SK-N-SH (cell line): ENCODE data around the gene EDEM2. TPM values are rescaled to one million over a fixed set of nuclear protein-coding genes. Genes with fewer than 3 reads are reported as not detected.
A peak's percentile ranks its signal among the peaks of the same experiment; 100 is the strongest.

Source experiments
- CTCF ChIA-PET: fragments of 300-600, 350-600 bp; formaldehyde crosslinking; extraction: SDS; loops from one replicate; lab custom pipeline; 2021; lab: Yijun Ruan, JAX
- POLR2A ChIA-PET: fragments of 350-600 bp; sonication (Branson Sonifier 250); formaldehyde crosslinking; extraction: SDS; loops from one replicate; lab custom pipeline; 2020; ENCODE audit warnings: antibody characterized with exemption, inconsistent platforms; lab: Yijun Ruan, JAX
- DNase-seq: peaks from one replicate; pipeline ENCODE4 v3.0.0; 2012
- H2AFZ ChIP-seq: fragments of 200-600 bp; sonication (generic); 2 replicates; pipeline ENCODE4 v1.8.1; 2016; ENCODE audit warnings: antibody characterized with exemption, mild to moderate bottlenecking, low read depth
- H3F3A ChIP-seq: fragments of 200-600 bp; sonication (generic); replicated peaks from 2 replicates; pipeline ENCODE3; 2016; ENCODE audit warnings: antibody characterized with exemption, mild to moderate bottlenecking; ENCODE audit not compliant: insufficient read depth
- H3K27ac ChIP-seq, 2 experiments: fragments of 200-500 bp in 1 of 2; fragments of 200-600 bp in 1 of 2; sonication (Bioruptor generic) in 1 of 2; sonication (generic), shearing (Covaris generic) in 1 of 2; 2 replicates each; pipeline versions ENCODE4 v1.5.1 to v1.6.1; 2014 to 2016; ENCODE audit warnings: low read depth in 2 of 2, inconsistent platforms in 1 of 2, low read length in 1 of 2, mild to moderate bottlenecking in 1 of 2, mixed read lengths in 1 of 2
- H3K27me3 ChIP-seq: fragments of 200-600 bp; sonication (generic), shearing (Covaris generic); 2 replicates; pipeline ENCODE4 v1.6.1; 2016; ENCODE audit warnings: mixed run types; ENCODE audit not compliant: insufficient read depth
- H3K36me3 ChIP-seq, 2 experiments: fragments of 200-500 bp in 1 of 2; fragments of 200-600 bp in 1 of 2; sonication (Bioruptor generic) in 1 of 2; sonication (generic) in 1 of 2; replicated peaks in 1 of 2; 2 replicates each; pipeline versions ENCODE3 to v1.5.1; 2014 to 2016; ENCODE audit warnings: low read length in 1 of 2, mild to moderate bottlenecking in 1 of 2; ENCODE audit not compliant: insufficient read depth in 2 of 2, control insufficient read depth in 1 of 2
- H3K4me1 ChIP-seq, 2 experiments: fragments of 200-500 bp in 1 of 2; fragments of 200-600 bp in 1 of 2; sonication (Bioruptor generic) in 1 of 2; sonication (generic), shearing (Covaris generic) in 1 of 2; 2 replicates each; pipeline versions ENCODE4 v1.5.1 to v1.6.1; 2014 to 2016; ENCODE audit warnings: low read depth in 1 of 2, low read length in 1 of 2, mixed run types in 1 of 2; ENCODE audit not compliant: insufficient read depth in 2 of 2, control insufficient read depth in 1 of 2
- H3K4me2 ChIP-seq: fragments of 200-600 bp; sonication (generic), shearing (Covaris generic); 2 replicates; pipeline ENCODE4 v1.6.1; 2017; ENCODE audit warnings: mixed run types
- H3K4me3 ChIP-seq, 2 experiments: fragments of 200-500 bp in 1 of 2; fragments of 200-600 bp in 1 of 2; sonication (Bioruptor generic) in 1 of 2; sonication (generic), shearing (Covaris generic) in 1 of 2; 2 replicates each; pipeline versions ENCODE4 v1.5.1 to v1.8.1; 2014 to 2016; ENCODE audit warnings: low read depth in 2 of 2, inconsistent platforms in 1 of 2, low read length in 1 of 2, mild to moderate bottlenecking in 1 of 2, mixed read lengths in 1 of 2, moderate library complexity in 1 of 2
- H3K79me2 ChIP-seq: fragments of 200-600 bp; sonication (generic); 2 replicates; pipeline ENCODE4 v1.8.1; 2017; ENCODE audit warnings: mild to moderate bottlenecking; ENCODE audit not compliant: insufficient read depth
- H3K9ac ChIP-seq: fragments of 200-600 bp; sonication (generic); 2 replicates; pipeline ENCODE4 v1.6.1; 2017; ENCODE audit warnings: mixed run types
- H3K9me2 ChIP-seq: fragments of 200-600 bp; sonication (generic); 2 replicates; pipeline ENCODE4 v1.6.1; 2017; ENCODE audit warnings: mixed run types
- H3K9me3 ChIP-seq: fragments of 200-600 bp; sonication (generic); 2 replicates; pipeline ENCODE4 v1.6.1; 2017; ENCODE audit warnings: mixed run types, mild to moderate bottlenecking, moderate library complexity
- H4K20me1 ChIP-seq: fragments of 200-600 bp; sonication (generic); 2 replicates; pipeline ENCODE4 v1.6.1; 2017; ENCODE audit warnings: mild to moderate bottlenecking, mixed run types; ENCODE audit not compliant: insufficient read depth
- CHD2 ChIP-seq: fragments of 150-350 bp; IDR thresholded peaks from 2 replicates; pipeline ENCODE4 v1.6.1; 2018; ENCODE audit warnings: low read length; ENCODE audit not compliant: partially characterized antibody
- ELF1 ChIP-seq: IDR thresholded peaks from 2 replicates; pipeline ENCODE4 v1.4.0; 2012
- EP300 ChIP-seq, 2 experiments: IDR thresholded peaks; 2 replicates each; pipeline versions ENCODE4 v1.4.0 to v1.6.1; 2012; ENCODE audit warnings: borderline replicate concordance in 1 of 2, low read depth in 1 of 2, low read length in 1 of 2
- EZH2phosphoT487 ChIP-seq: fragments of 200-600 bp; sonication (generic); IDR thresholded peaks from 2 replicates; pipeline ENCODE4 v1.6.1; 2017; ENCODE audit warnings: low read depth, mixed run types, mild to moderate bottlenecking, antibody characterized with exemption, moderate library complexity, borderline replicate concordance
- FOXJ3 ChIP-seq: sonication (generic); formaldehyde crosslinking; IDR thresholded peaks from 2 replicates; pipeline ENCODE4 v1.5.1; 2020; ENCODE audit warnings: mild to moderate bottlenecking, missing genetic modification reagents
- MXI1 ChIP-seq: IDR thresholded peaks from 2 replicates; pipeline ENCODE4 v1.6.1; 2012; ENCODE audit warnings: mild to moderate bottlenecking, low read depth, low read length, improper control_type of control experiment
- POLR2AphosphoS5 ChIP-seq: IDR thresholded peaks from 2 replicates; pipeline ENCODE4 v1.6.1; 2012; ENCODE audit warnings: low read depth, low read length
- RFX5 ChIP-seq: IDR thresholded peaks from 2 replicates; pipeline ENCODE4 v1.6.1; 2012; ENCODE audit warnings: mild to moderate bottlenecking, improper control_type of control experiment, low read length
- RXRA ChIP-seq: IDR thresholded peaks from 2 replicates; pipeline ENCODE4 v1.4.0; 2012; ENCODE audit warnings: low read depth, mild to moderate bottlenecking, borderline replicate concordance
- SIN3A ChIP-seq: IDR thresholded peaks from 2 replicates; pipeline ENCODE4 v1.6.1; 2012; ENCODE audit warnings: low read depth, mild to moderate bottlenecking, low read length, moderate library complexity, borderline replicate concordance
- SMC3 ChIP-seq: IDR thresholded peaks from 2 replicates; pipeline ENCODE4 v1.6.1; 2012; ENCODE audit warnings: low read depth, low read length, improper control_type of control experiment
- TCF12 ChIP-seq: IDR thresholded peaks from 2 replicates; pipeline ENCODE4 v1.4.0; 2012
- TEAD4 ChIP-seq: IDR thresholded peaks from 2 replicates; pipeline ENCODE4 v1.4.0; 2012; ENCODE audit warnings: mild to moderate bottlenecking, borderline replicate concordance; ENCODE audit not compliant: insufficient read depth
- YY1 ChIP-seq: IDR thresholded peaks from 2 replicates; pipeline ENCODE4 v1.4.0; 2012; ENCODE audit warnings: low read depth, mild to moderate bottlenecking
- WGBS: methylation state at CpG from one replicate; pipeline ENCODE4 v1.1.6; 2017; ENCODE audit warnings: low lambda C conversion rate; 5-methylcytosine and 5-hydroxymethylcytosine counted together
- polyA plus RNA-seq, 3 experiments: library from polyadenylated mRNA; depleted of rRNA; stranded (reverse); fragments of >200 nt; gene quantifications; 2 replicates each; pipeline ENCODE4 v1.2.3, GENCODE V29; 2012
- TF ChIP-seq, protein P1 (sequence below): IDR thresholded peaks from 2 replicates; pipeline ENCODE4; 2012
- TF ChIP-seq, protein P2 (sequence below): IDR thresholded peaks from 2 replicates; pipeline ENCODE4 v1.4.0; 2012; ENCODE audit warnings: low read depth, borderline replicate concordance
- TF ChIP-seq, protein P3 (sequence below): fragments of 200-600 bp; sonication (generic); IDR thresholded peaks from 2 replicates; pipeline ENCODE4 v1.6.1; 2017; ENCODE audit warnings: antibody characterized with exemption, mild to moderate bottlenecking, moderate library complexity
- TF ChIP-seq, protein P4 (sequence below): fragments of 150-350 bp; IDR thresholded peaks from 2 replicates; pipeline ENCODE4 v1.6.1; 2017; ENCODE audit warnings: antibody characterized with exemption, low read length, low read depth, borderline replicate concordance

EDEM2 gene
- polyA plus RNA-seq, 1 of the 3 experiments (the other 2 are of a cell fraction), result 34.3 TPM

DNA sequence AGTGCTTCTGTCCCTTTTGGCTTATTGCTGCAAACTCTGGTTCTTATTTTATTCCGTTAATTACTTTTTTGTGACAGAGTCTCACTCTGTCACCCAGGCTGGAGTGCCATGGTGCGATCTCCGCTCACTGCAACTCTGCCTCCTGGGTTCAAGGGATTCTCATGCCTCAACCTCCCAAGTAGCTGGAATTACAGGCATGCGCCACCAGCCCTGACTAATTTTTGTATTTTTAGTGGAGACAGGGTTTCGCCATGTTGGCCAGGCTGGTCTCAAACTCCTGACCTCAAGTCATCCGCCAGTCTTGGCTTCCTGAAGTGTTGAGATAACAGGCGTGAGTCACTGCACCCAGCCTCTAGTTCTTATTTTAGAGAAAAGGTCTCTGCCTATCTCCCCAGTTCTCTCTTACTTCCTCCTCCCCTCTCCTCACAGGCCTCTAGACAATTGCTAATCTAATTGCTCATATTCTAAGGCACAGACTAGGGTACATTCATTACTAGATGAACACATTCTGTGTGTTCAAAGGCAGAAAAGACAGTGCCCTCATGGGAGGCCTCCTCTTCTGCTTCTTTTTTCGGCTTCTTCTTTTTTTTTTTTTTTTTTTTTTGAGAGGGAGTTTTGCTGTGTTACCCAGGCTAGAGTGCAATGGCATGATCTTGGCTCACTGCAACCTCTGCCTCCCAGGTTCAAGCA, 27.0 kb downstream of the EDEM2 start:
- H3K36me3 ChIP-seq, result peaks cover 17 to 47% of the 10 kb centered on the region in 2 experiments
- no peaks in the 10 kb centered on the region for H3K27me3 ChIP-seq
- H3K4me1 ChIP-seq, result peaks cover 0 to 19% of the 10 kb centered on the region in 2 experiments; a peak in 1 of 4 replicates
- H3K4me3 ChIP-seq, result no peak overlapping the region
- no peaks in the 10 kb centered on the region for H3K79me2 ChIP-seq
- H3F3A ChIP-seq, result peaks cover 21% of the 10 kb centered on the region
- H3K9ac ChIP-seq, result no peak overlapping the region
- TF ChIP-seq, protein P1, sequence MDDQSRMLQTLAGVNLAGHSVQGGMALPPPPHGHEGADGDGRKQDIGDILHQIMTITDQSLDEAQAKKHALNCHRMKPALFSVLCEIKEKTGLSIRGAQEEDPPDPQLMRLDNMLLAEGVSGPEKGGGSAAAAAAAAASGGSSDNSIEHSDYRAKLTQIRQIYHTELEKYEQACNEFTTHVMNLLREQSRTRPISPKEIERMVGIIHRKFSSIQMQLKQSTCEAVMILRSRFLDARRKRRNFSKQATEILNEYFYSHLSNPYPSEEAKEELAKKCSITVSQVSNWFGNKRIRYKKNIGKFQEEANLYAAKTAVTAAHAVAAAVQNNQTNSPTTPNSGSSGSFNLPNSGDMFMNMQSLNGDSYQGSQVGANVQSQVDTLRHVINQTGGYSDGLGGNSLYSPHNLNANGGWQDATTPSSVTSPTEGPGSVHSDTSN, result no peak
- TF ChIP-seq MXI1, result no peak
- no peak for TF ChIP-seq ELF1
- TF ChIP-seq, protein P2, sequence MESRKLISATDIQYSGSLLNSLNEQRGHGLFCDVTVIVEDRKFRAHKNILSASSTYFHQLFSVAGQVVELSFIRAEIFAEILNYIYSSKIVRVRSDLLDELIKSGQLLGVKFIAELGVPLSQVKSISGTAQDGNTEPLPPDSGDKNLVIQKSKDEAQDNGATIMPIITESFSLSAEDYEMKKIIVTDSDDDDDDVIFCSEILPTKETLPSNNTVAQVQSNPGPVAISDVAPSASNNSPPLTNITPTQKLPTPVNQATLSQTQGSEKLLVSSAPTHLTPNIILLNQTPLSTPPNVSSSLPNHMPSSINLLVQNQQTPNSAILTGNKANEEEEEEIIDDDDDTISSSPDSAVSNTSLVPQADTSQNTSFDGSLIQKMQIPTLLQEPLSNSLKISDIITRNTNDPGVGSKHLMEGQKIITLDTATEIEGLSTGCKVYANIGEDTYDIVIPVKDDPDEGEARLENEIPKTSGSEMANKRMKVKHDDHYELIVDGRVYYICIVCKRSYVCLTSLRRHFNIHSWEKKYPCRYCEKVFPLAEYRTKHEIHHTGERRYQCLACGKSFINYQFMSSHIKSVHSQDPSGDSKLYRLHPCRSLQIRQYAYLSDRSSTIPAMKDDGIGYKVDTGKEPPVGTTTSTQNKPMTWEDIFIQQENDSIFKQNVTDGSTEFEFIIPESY, result no peak
- no peak for TF ChIP-seq EP300 (IDR thresholded peaks at IDR 0.05; ENCODE audit: borderline replicate concordance in 1 of 2, low read depth in 1 of 2, low read length in 1 of 2)
- TF ChIP-seq RFX5, result no peak
- TF ChIP-seq RXRA, result no peak
- TF ChIP-seq TCF12, result no peak
- TF ChIP-seq TEAD4, result no peak
- no peak for TF ChIP-seq SMC3
- no peak for TF ChIP-seq YY1
- TF ChIP-seq, protein P3, sequence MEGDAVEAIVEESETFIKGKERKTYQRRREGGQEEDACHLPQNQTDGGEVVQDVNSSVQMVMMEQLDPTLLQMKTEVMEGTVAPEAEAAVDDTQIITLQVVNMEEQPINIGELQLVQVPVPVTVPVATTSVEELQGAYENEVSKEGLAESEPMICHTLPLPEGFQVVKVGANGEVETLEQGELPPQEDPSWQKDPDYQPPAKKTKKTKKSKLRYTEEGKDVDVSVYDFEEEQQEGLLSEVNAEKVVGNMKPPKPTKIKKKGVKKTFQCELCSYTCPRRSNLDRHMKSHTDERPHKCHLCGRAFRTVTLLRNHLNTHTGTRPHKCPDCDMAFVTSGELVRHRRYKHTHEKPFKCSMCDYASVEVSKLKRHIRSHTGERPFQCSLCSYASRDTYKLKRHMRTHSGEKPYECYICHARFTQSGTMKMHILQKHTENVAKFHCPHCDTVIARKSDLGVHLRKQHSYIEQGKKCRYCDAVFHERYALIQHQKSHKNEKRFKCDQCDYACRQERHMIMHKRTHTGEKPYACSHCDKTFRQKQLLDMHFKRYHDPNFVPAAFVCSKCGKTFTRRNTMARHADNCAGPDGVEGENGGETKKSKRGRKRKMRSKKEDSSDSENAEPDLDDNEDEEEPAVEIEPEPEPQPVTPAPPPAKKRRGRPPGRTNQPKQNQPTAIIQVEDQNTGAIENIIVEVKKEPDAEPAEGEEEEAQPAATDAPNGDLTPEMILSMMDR, result no peak
- no peak for DNase-seq
- 91% methylated on average over 8 of the region's 8 CpGs for WGBS
- no peak overlapping the region for H3K4me2 ChIP-seq
- no peaks in the 10 kb centered on the region for H4K20me1 ChIP-seq
- H3K27ac ChIP-seq, result no peak overlapping the region
- H3K9me2 ChIP-seq, result no peaks in the 10 kb centered on the region
- H2AFZ ChIP-seq, result no peak overlapping the region
- CTCF ChIA-PET, result interaction anchor here (0.9 to 1.7 kb wide), 2 partner anchors 24 to 246 kb away, joined by 3 to 4 read pairs; no protein-coding TSS in a partner anchor
- POLR2A ChIA-PET, result no interaction called here
- no peaks in the 10 kb centered on the region for H3K9me3 ChIP-seq

DNA sequence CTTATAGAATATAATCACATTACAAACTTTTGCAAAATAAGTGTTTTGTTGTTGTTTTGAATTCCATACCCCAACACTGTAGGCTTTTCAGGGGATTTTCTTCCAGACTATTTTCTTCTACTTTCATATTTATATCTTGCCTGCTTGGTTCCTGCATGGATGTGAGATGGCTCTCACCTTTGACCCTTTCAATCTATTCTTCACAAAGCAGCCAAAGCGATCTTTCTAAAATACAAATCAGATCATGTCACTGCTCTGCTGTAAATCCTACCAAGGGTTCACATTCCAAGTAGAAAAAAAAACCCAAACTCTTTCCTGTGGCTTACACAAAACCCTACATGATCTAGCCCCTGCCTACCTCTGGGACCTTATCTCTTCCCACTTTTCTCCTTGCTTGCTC, 29.5 kb downstream of the EDEM2 start:
- WGBS, result 100% methylated on average over 1 of the region's 1 CpG
- no peaks in the 10 kb centered on the region for H4K20me1 ChIP-seq
- CTCF ChIA-PET, result interaction anchor here (2.6 kb wide), 1 partner anchor 22 kb away, joined by 12 read pairs; no protein-coding TSS in a partner anchor
- H3K9me3 ChIP-seq, result no peaks in the 10 kb centered on the region
- DNase-seq, result no peak
- H3K9me2 ChIP-seq, result no peaks in the 10 kb centered on the region
- peaks cover 24% of the 10 kb centered on the region for H3F3A ChIP-seq
- POLR2A ChIA-PET, result no interaction called here
- no peak overlapping the region for H2AFZ ChIP-seq
- H3K27ac ChIP-seq, result peak overlapping the region in 1 of 2 experiments; percentile 72; a peak in 2 of 4 replicates
- H3K4me2 ChIP-seq, result no peak overlapping the region
- no peaks in the 10 kb centered on the region for H3K27me3 ChIP-seq
- H3K4me1 ChIP-seq, result peaks cover 0 to 19% of the 10 kb centered on the region in 2 experiments; a peak in 1 of 4 replicates
- no peak overlapping the region for H3K4me3 ChIP-seq
- no peak overlapping the region for H3K9ac ChIP-seq
- H3K79me2 ChIP-seq, result no peaks in the 10 kb centered on the region
- TF ChIP-seq POLR2AphosphoS5 (no peak), SIN3A (no peak), FOXJ3 (no peak), CHD2 (no peak), ELF1 (no peak), EZH2phosphoT487 (no peak)
- TF ChIP-seq, protein P4, sequence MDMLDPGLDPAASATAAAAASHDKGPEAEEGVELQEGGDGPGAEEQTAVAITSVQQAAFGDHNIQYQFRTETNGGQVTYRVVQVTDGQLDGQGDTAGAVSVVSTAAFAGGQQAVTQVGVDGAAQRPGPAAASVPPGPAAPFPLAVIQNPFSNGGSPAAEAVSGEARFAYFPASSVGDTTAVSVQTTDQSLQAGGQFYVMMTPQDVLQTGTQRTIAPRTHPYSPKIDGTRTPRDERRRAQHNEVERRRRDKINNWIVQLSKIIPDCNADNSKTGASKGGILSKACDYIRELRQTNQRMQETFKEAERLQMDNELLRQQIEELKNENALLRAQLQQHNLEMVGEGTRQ, result no peak
- H3K36me3 ChIP-seq, result peaks cover 22 to 37% of the 10 kb centered on the region in 2 experiments
